NCI-H748 (cell line): Measurements from ENCODE around the gene FARS2.

Source experiments
- DNase-seq: peaks from one replicate; lab custom pipeline; 2025; ENCODE audit not compliant: unreplicated experiment; lab: John Stamatoyannopoulos, UW

FARS2 gene

GRCh38 chr6:5564746-5565145 is 303.4 kb downstream of the FARS2 start:
- DNase-seq = peak; percentile 56

DNA sequence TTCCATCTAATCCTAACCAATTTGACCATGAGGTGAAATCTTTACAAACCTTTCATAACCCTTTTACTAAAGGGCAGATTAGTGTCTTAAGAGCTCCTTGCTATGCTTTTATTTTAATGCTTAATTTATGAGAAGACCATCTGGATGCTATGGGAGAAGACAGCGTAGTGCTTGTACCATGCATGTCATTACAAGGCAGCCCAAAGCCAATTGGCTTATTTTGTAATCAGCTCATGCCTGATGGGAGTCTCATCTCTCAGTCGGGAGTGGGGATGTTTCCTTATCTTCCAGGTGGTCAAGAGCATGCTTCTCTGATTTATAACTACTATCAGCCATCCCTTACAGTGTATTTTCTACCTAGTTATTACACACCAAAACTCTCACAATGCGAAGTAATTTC is 304.7 kb downstream of the FARS2 start:
- DNase-seq = no peak

DNA sequence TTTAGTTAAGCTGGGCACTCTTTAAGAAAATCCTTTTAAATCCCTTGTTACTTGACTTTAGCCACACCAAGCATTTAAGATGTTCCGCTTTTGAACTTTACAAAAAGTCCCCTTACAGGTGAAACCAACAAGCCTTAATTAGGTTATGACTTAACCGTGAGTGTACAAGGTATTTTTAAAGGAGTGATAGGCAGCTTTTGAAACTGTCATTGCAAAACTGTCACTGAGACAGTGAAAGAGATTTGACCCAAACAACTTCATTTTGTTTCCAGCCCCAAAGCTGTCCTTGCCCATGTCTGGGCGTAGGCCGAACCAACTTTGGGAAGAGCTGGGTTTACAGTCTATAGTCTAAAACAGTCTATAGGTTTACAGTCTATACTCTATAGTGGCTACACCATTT is 305.4 kb downstream of the FARS2 start:
- no peak for DNase-seq

GRCh38 chr6:5567352-5567751 is 306.0 kb downstream of the FARS2 start:
- no peak for DNase-seq

DNA sequence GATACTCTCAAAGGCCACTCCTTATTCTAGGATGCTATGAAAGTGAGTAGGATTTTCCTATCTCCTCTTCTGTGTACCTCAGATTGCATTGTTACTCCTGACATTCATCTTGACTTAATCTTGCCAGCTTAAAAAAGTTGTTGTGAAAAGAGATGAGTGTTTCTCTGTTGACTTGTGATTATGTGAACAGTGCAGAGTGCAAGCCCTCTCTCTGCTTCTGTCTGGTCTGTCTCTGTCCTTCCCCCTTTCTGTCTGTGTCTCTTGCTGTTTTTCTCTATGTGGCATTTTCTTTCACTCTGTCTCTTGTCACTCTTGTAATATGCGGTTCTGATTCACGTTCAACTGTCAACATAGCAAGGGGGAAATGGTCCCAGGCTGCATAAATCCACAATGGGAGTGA is 306.6 kb downstream of the FARS2 start:
- DNase-seq = no peak

- DNase-seq = no peak
These were observed 308.2 kb downstream of the FARS2 start for GRCh38 chr6:5569491-5569890.

GRCh38 chr6:5570641-5571040 is 309.3 kb downstream of the FARS2 start:
- DNase-seq = no peak

DNA sequence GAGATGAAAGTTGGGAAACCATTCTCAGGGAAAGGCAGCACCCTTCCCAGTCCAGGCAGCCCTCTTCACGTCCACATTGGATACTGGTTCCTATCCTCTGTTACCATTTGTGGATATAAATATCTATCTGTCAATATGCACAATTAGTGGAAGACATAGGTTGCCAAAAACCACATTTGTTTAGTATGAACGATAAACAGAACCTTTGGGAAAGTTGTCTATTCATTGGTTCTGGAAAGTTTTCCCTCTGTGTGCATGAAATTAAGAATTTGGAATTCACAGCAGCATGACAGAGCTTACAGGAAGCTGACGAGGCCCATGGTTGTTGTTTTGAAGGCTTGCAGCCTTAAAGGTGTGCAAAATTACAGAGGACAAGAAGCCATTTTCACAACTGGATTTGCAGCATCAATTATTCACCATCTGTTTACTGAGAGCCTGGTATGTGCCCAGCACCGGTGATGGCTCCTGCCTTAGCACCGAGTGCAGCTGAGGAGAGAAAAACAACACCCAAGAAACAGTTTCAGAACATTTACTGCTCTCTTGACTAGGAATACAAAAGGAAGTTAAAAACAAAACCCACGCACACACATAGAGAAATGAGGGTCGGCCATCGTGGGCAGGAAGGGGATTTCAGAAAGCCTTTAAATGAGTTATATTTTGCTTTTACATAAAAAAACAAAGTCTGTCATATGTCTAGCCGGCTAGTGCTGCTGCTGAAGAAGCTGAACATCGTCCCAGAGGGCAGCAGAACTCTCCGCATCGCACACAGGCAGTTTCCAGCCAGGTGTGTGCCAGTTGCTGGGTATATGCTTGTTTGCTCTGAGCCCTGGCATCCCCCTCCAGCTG is 319.6 kb downstream of the FARS2 start:
- DNase-seq = no peak

DNA sequence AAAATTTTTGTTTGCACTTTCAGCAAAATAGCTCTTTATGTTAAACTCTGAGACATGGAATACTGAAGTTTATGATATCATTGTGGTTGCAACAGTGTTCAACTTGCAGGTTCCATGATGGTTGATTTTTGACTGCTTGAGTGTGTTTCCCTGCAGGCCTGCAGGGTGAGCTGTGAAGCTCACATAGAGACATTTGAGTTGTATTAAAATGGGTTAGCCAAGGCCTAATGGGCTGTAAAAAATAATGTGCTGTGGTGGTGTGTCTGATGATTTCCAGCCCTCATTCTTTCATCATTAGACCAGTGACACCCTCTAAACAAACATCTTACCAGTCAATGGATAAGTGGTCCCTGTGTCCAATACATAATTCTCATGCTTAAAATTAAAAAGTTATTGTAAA is 321.4 kb downstream of the FARS2 start:
- peak; percentile 61 for DNase-seq

GRCh38 chr6:5583528-5583927 is 322.2 kb downstream of the FARS2 start:
- DNase-seq = no peak

GRCh38 chr6:5584078-5584482 is 322.8 kb downstream of the FARS2 start:
- DNase-seq = no peak

DNA sequence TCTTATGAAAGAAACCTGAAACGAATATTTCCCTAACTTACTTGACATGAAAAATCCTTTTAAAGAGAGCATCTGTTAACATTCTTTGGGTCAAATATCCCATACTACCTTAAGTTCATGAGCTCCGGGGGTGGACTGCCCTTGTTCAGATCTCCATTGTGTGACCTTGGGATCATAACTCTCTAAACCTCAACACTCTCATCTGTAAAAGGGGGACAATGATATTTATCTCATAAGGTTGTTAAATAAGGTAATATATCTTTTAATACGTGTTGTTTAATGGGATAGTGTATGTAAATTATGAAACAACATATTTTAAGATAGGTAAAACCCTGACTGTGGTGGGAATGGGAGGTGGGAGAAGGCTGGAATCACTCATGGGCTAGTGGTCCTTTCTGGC is 326.3 kb downstream of the FARS2 start:
- DNase-seq = no peak

GRCh38 chr6:5589422-5590141 is 328.3 kb downstream of the FARS2 start:
- DNase-seq = no peak

- no peak for DNase-seq
These were observed 328.9 kb downstream of the FARS2 start for GRCh38 chr6:5590187-5590586.

DNA sequence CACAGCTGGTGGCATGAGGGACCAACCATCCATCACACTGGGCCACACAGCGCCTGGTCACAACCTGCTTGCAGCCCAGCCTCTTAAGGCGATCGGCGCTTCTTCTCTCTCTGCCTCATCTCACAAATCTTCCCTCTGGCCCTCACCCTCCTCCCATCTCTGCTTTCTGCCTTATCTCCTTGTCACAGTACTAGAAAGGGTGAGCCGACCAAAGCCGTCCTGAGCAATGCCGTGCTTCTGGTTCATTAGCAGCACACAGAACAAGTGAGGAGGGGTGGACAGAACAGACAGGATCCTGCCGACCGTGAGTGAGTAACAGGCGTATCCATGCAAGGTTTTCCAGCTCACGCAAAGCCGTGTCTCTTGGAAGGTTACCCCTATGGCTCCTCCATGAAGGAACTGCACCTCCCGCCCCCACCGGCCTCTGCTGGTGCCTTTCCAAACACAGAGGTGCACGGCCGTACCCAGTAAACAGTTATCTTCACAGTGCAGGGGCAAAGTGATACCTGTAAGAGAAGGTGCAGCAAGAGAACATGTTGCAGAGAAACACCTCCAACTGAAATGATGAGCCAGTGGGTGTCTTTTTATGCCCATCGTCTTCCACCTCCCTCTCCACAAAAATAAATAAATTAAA is 331.7 kb downstream of the FARS2 start:
- DNase-seq = no peak

DNA sequence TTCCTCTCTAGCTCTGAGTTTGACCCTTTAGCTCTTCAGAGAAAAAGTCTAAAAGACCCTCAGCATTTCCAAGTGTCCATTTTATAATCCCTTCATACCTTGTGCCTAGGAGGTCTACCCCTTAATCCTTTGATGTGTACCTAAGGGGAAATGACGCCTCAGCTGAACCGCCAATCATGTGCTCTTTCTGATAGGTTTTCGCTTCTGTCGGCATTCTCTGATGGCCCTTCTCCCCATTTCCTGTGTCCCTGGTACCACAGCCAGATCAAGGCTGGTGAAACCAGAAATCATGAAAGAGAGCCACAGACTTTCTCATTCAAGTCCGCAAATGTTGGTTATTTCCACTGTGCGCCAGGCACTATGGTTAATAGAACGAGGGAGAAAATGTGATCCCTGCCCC is 333.9 kb downstream of the FARS2 start:
- DNase-seq = no peak

GRCh38 chr6:5597413-5597812 is 336.1 kb downstream of the FARS2 start:
- DNase-seq = no peak

DNA sequence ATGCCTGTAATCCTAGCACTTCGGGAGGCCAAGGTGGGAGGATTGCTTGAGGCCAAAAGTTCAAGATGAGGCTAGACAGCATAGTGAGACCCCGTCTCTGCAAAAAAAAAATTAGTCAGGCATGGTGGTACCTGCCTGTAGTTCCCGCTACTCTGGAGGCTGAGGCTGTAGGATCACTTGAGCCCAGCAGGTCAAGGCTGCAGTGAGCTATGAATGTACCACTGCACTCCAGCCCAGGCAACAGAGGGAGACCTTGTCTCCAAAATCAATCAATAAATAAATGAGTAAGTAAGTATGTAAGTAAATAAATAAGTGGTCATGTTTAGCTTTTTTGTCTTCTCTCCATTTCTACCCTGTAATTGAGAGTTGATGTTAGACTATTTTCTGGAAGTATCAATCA is 336.8 kb downstream of the FARS2 start:
- no peak for DNase-seq

DNA sequence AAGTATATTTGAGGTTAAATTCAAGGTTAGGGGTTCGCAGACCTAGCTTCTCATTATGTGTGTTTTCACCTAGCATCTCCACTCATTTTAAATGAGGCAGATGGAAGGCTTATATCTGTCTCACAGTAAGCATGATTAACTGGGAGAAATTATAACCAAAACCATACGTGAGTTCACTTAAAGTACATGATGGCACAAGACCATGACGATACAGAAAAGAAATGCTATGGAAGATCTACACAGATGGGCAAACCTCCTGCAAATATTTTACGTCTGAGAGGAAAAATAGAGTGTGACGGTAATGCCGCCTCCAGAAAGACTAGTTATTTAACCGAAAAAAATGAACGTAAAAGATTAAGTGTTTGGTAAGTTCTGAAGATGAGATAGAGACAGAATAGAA is 337.8 kb downstream of the FARS2 start:
- DNase-seq = no peak

DNA sequence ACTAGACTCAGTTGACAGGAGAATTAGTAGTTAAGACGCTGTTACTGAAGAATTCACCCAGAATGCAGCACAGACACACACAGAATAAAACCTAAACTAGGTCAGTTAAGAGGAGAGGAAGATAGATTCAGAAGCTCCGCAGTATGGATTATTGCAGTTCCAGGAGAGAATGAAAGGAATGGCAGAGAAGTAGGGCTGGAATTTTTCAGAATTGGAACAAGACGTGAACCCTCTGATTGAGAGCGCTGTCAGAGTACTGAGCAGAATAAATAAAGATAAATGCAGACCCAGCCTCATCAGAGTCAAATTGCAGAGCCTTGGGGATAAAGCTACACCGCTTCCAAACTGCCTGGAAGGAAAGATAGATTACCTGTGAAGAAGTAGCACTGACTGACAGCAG is 344.6 kb downstream of the FARS2 start:
- DNase-seq = no peak

DNA sequence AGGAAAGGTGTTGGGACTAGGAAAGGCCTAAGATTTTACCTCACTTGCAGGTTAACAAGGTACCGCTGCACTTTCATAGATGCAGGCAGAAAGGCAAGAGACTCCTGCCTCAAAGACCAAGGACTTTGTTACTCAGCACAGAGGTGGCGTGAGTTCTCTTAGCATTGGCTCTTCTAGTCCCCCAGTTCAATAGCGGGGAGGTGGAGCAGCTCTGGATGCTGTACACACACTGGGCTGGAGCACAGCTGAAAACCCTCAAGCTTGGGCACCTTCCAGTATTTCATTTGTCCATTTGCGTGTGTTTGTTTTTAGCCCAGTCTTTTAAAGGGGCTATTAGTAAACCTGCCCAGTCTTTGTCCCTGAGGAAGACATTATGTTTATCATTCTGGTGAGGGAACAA is 345.2 kb downstream of the FARS2 start:
- DNase-seq = peak; percentile 89

GRCh38 chr6:5610640-5611039 is 349.3 kb downstream of the FARS2 start:
- peak; percentile 26 for DNase-seq
